Skin epidermis (tissue), 12 donors: ENCODE results near the gene DOK6.

Source experiments
- H3K27ac ChIP-seq, 21 experiments: fragments of 200-600 bp; sonication (generic) in 11 of 21; one replicate each; pipeline ENCODE4 v1.5.0; 2020; ENCODE audit warnings: mild to moderate bottlenecking in 3 of 21, inconsistent platforms in 2 of 21, moderate library complexity in 2 of 21
- H3K4me3 ChIP-seq, 7 experiments: fragments of 200-600 bp; sonication (generic) in 2 of 7; one replicate each; pipeline ENCODE4 v1.5.0; 2020; ENCODE audit warnings: inconsistent platforms in 2 of 7, mild to moderate bottlenecking in 2 of 7, moderate library complexity in 1 of 7

The DOK6 gene

DNA sequence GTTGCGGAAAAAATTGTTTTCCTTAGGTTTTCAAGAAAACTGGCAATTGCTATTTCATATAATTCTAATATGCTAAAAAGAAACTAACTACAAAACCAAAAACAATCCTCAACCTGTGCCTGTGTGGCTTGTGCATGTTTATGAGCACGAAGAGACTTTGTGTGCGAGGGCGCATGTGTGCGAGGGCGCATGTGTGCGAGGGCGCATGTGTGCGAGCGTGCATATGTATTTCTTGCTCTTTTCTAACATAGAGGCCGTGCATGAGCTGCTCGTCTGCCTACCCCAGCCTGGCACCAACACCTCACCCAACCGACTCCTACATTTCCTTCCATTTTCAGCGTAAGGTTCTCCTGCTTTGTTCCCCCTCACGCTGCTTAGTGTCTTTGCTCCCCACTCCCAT is 211.6 kb downstream of the DOK6 start:
- no peak overlapping the region for H3K27ac ChIP-seq
- H3K4me3 ChIP-seq, result no peak overlapping the region

DNA sequence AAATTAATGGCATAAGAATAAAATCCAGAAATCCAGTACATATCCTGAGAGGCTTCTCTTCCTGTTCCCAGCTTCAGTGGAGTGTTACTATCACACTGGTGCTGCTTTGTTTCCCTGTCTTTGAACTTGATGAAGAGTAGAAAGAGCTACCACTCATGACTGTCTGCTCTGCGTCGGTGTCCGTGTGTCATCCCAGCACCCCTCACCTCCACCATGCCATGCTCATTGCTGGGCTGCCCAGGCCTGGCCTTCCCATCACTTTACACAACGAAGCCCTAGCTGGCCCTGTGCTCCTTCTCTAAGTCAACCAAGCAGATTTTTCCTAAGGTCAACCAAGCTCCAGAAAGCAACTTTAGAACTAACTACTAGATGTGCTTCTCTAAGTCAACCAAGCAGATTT is 215.4 kb downstream of the DOK6 start:
- Histone ChIP-seq H3K27ac (no peak overlapping the region), H3K4me3 (no peak overlapping the region)

DNA sequence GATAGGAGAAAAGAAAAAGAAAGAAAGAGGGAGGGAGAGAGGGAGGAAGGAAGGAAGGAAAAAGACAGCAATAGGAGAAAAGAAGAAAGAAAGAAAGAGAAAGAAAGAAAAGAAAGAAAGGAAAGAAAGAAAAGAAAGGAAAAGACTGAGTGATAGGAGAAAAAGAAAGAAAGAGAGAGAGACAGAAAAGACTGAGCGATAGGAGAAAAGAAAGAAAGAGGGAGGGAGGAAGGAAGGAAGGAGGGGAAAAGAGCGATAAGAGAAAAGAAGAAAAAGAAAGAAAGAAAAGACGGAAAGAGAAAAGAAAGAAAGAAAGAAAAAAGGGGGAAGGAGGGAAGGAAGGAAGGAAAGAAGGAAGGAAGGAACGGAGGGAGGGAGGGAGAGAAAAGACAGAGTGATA is 216.7 kb downstream of the DOK6 start:
- Histone ChIP-seq H3K27ac (no peak overlapping the region), H3K4me3 (no peak overlapping the region)

DNA sequence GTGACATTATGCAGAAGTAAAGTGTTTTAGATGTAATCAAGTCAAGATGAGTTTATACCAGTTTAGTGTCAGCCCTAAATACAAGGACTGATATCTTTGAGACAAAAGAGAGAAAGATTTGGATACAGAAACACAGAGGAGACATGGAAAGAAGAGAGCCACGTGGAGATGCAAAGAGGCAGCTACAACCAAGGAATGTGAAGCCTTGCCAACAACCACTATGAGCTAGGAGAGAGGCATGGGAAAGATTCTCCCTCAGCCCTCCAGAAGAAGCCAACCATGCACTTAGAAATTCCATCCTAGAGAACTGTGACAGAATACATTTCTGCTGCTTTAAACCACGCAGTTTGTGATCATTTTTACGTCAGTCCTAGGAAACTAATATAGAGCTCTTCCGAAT is 217.2 kb downstream of the DOK6 start:
- no peak overlapping the region for H3K27ac ChIP-seq
- H3K4me3 ChIP-seq, result no peak overlapping the region

DNA sequence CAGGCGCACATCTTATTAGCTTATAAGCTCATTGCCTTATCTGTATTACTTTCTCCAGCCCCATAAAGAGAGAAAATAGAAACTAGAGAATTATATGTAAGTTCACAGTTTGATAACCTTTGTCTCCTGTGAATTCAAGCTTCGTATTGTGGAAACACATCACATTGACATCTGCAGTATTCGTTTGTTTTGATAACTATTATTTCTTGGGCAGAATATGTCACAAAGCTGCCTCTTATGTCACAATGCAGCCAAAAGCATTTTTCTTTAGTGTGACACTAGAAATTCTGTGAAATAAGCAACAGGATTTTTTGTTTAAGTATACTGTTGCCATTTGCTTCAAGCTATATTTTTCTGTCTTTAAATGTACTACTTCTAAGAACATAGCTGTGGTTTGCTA is 221.5 kb downstream of the DOK6 start:
- Histone ChIP-seq H3K4me3 (no peak overlapping the region), H3K27ac (no peak overlapping the region)

DNA sequence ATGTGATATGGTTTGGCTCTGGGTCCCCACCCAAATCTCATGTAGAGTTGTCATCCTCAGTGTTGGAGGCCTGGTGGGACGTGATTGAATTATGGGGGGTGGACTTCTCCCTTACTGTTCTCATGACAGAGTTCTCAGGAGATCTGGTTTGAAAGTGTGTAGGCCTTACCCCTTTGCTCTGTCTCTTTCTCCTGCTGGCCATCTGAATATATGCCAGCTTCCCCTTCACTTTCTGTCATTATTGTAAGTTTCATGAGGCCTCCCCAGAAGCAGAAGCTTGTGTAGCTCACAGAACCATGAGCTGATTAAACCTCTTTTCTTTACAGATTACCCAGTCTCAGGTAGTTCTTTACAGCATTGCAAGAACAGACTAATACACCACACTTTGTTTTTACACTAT is 222.3 kb downstream of the DOK6 start:
- H3K4me3 ChIP-seq, result no peak overlapping the region
- H3K27ac ChIP-seq, result no peak overlapping the region

DNA sequence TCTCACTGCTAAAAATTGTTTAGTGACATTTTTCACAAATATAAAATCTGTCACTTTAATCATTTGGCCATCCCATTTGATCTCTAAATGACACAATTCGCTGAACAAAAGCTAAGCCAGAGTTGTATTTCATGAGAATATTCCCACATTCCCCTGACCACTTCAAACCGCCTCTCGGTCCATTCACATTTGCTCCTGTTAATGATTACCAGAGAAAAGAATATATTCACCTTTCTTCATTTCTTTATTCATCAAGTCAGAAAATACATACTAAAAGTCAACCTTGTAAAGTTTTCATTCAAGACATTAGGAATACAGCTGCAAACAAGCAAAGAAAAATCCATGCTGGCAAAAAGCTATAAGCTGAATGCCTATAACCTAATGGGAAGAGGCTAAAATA is 225.5 kb downstream of the DOK6 start:
- Histone ChIP-seq H3K27ac (no peak overlapping the region), H3K4me3 (no peak overlapping the region)

DNA sequence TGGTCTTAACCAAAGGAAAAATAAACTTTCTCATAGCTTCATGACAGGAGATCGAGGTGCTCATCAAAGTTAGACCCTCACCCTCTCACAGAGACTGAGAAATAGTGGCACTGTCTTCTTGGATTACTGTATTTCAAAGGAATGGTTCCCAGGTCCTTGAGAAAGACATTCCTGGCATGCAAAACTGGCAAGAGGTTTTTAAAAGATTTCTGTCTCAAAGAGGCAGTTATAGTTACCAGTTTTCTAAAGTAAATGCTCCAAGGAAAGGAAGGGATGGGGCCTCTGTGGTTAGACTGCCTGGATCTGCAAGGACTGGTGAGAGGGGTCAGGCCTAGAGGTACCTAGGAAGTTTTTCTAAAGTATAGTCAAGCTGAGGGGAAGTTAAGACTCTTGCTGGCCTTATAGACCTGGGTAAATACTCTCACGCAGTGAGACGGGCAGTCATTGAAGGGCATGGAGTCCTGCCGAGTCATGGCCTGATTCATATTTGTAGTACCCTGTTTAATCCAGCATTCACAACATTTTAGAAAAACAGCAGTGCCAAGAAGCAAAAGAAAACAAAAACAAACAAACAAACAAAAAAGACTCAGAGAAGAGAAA is 226.1 kb downstream of the DOK6 start:
- no peak overlapping the region for H3K4me3 ChIP-seq
- no peak overlapping the region for H3K27ac ChIP-seq

DNA sequence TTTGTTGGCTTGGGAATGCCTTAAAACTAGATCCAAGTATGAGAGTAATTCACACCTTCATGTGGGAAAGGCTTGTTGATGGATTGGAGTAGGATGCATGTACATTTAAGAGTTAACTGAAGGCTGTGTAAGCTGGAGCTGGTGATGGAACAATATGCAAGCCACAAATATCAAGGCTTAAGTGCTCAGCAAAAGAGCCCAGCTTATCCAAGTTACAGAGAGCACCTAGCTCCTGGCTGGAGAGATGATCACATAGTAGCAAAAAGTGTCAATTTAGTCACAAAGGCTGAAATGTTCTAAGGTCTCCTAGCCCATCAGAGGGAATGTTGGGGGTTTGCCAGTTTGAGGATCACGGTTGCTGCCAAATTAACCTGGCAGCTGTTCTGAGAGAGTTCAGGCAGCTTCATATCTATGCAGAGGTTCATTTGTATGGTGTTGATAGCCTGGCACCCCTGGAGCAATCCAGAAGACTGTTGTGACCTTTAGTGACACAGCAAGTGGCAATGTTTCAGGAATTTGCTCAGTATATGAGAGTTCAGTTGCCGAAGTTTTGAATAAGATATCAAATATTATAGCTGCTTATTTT is 228.2 kb downstream of the DOK6 start:
- no peak overlapping the region for H3K27ac ChIP-seq
- H3K4me3 ChIP-seq, result no peak overlapping the region

DNA sequence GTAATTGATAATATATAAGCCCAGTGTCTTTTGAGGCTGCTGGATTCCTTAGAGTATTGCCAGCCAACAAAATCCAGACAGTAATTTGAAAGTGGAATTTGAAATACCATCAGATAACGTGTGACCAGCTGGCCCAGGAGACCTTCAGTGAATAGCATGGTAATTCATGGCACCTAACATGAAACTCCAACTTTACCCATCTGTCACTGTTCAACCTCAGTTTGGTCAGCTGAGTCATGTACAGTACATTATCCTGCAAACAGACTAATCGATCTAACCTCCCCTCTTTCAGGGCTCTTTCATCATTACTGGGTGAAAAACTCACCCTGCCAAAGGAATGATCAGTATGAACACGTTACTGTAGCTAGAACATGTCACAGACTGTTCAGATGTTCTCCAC is 230.6 kb downstream of the DOK6 start:
- no peak overlapping the region for H3K4me3 ChIP-seq
- H3K27ac ChIP-seq, result no peak overlapping the region

DNA sequence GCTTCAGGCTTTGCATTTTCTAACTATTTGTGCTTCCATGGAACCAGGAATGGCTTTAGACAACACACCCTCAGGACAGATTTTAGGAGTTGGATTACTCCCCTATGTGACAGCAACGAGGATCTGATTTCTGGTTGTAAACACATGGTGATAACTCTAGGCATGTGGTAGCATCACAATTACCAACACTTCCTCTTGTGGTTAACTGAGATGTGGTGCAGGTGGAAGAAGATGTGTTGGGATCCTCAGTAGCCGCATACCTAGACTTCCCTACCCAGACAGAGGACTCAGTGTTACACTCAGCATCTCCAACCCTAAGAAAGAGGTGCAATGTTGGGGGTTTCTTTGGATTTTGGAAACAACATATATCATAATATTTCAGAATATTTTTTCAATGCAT is 234.8 kb downstream of the DOK6 start:
- no peak overlapping the region for H3K4me3 ChIP-seq
- no peak overlapping the region for H3K27ac ChIP-seq

DNA sequence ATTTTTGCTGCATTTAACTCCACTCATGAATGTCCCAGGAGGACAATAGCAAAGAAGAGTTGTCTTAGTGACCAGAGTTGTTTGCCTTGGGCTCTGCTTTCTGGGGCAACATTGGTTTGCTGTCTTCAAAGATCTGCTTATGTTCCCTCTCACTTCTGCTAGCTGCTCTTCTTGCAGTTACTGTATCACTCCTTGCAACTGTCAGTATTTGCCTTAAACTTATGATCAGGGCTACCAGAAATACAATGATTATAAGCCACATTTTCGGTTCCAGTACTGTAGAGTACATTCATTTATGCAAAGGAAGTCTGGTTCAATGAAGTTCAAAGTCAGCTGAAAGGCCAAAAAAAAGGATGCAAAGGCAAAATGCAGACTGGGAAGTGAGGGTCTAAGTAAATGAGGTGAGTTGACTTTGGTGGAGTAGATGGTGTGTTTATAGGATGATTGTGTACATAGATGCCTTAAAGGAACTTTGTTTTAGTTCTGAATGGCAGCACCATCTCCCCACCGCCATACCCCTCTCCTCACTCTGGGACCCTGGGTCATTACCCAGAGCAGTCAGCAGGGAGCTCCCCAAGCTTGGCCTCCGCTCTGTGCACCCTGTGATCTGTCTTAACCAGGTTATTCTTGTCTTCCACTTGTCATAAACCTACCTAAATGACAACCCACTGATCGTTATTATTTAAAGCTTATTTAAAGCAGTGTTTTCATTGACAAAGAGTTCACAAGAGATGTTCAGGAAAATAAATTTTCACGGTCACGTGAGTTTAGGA is 236.0 kb downstream of the DOK6 start:
- Histone ChIP-seq H3K27ac (no peak overlapping the region), H3K4me3 (no peak overlapping the region)

DNA sequence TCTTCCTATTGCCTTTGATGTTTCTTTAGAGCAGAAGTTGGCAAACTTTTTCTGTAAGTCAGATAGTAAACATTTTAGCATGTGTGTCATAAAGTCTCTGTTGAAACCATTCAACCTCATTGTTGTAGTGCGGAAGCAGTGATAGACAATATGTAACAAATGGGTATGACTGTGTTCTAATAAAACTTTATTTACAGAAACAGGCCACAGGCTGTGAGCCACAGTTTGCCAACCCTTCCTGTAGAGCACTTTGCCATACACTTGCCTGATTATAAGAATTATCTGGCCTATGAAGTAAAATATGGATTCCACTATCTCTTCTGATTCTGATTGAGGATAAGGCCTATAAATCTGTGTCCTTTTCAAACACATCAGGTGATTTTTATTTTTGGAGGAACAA is 237.4 kb downstream of the DOK6 start:
- H3K27ac ChIP-seq, result no peak overlapping the region

DNA sequence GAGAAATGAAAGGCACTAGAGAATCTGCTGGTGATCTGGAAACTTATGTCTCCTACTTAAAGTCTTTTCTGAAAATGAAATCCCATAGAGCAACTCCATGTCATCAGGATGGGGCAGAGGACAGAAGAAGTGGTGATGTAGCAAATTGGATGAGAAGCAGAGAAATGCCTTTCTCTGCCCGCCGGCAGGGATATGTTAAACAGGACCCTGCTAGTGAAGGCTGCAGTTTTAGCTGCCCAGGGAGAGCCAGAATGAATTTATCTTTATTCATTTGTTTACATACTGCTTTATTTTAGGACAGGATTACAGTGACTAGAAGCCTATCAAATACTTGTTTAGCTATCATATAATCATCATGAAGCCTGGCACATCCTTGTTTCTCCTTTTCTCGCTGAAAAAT is 247.0 kb downstream of the DOK6 start:
- Histone ChIP-seq H3K4me3 (no peak overlapping the region), H3K27ac (no peak overlapping the region)

More for the DNA sequence above, 237.4 kb downstream of the DOK6 start:
- no peak overlapping the region for H3K4me3 ChIP-seq

DNA sequence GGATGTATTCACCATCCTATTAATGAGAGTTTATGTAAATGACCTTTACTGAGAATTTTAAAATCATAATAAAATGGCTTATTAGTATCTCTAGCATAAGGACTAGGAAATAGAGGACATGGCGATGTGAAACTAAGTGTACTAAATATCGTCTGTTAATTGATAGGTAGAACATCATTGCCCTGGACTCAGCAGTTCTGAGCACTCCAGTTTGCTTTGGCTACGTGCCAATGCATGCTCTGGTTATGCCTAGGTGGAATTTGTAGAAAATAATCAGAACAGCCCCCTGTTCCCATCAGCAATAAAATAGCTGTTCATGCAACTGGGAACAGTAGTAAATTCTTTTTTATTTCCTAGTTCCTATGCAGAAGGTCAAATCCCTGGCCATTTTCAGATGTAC is 247.8 kb downstream of the DOK6 start:
- H3K27ac ChIP-seq, result no peak overlapping the region
- H3K4me3 ChIP-seq, result no peak overlapping the region

DNA sequence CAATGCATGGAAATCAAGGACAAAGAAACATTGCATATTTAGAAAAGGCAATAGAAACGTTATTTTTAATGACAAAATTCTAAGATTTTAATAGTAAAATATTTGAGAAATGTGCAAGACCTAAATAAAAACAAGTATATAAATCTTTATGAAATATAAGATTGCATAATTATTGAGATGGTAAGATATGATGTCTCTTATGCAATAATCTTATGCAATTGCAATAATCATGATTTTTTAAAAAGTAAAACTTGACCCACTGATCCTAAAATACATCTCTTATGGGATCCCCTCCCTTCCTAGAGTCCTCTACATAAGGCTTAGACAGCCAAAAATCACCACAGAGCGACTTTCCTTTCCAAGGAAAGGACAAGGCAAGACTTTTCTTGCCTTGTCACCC is 249.0 kb downstream of the DOK6 start:
- Histone ChIP-seq H3K27ac (no peak overlapping the region), H3K4me3 (no peak overlapping the region)

DNA sequence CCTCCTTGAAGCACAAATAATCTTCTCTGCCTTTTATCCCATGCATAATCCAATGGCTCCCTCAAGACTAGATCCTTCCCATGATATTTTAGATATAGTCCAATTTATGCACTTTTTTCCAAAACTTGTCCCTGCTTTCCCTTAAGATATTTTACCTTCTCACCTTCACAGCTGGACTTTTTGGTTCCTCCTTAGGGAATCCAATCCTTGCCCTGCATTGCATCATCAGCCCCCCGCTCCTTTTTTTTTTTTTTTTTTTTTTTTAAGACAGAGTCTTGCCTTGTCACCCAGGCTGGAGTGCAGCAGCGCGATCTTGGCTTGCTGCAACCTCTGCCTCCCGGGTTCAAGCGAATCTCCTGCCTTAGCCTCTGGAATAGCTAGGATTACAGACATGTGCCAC is 250.6 kb downstream of the DOK6 start:
- no peak overlapping the region for H3K27ac ChIP-seq
- H3K4me3 ChIP-seq, result no peak overlapping the region

DNA sequence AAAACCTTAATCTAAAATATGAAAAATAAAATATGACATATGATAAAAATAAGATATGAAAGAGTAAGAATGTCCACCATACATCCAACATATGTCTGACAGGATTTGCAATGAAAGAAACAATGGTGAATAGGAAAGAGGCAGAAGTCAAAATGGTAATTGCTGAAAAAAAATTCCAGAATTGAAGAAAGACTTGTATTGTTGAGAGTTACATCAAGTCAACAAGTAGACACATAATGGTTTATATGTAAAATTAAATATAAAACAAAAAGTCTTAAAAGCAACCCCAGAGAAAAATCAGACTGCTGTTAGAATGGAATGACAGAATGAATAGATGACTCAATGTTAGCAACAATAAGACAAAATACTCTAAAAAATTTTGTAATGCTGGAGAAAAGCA is 255.1 kb downstream of the DOK6 start:
- Histone ChIP-seq H3K27ac (no peak overlapping the region), H3K4me3 (no peak overlapping the region)

DNA sequence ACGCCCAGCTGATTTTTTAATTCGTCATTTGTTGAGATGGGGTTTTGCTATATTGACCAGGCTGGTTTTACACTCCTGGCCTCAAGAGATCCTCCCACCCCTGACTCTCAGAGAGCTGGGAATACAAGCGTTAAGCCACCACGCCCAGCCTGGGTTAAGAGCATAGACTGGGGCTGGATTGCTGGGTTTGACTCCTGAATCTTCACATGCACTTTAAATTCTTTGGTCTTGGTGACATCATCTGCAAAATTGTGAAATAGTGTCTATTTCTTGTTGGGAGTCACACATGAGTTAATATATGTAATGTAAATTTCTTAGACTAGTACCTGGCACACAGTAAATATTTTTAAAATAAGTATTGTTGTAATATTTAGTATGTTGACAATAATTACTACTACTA is 257.4 kb downstream of the DOK6 start:
- no peak overlapping the region for H3K27ac ChIP-seq
- no peak overlapping the region for H3K4me3 ChIP-seq

DNA sequence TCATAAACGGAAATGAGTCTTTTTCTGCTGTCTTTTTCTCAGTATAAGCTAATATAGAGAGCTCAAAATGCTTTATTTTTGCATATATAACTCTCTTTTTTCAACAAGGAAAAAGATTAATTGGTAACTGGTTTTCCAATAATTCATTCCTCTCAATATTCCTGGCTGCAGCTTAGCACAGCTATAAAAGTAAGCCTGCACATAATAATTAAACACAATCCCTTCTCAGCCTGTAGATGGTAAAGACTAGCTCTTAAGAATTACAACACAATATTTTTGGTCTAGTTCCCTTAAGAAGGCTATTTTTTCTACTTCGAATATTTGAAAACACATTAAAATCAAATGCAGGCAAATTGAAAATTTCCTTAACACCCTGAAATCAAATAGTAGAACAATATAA is 258.0 kb downstream of the DOK6 start:
- Histone ChIP-seq H3K27ac (no peak overlapping the region), H3K4me3 (no peak overlapping the region)

DNA sequence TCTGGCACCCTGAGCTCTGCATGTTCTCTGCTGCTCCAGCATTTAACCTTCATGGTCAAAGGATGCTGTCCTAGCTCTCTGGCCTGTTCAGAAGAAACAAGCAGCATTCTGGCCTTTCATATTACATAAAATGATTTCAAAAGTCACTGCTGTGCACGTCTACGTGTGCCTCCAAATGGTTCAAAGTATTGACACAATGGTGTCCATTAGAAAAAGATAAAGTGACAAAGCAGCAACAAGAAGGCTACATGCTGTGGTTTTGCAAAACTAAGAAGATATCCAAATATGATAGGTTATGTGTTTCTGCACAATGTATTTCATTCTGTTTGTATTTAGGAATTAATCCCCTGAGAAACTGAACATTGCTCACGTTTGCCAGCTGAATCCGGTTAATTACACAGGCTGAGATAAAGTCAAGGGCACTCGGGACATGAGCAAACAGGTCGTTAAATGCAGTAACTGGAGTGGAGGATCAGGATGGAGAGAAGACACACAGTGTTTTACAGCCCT is 258.5 kb downstream of the DOK6 start:
- Histone ChIP-seq H3K4me3 (no peak overlapping the region), H3K27ac (no peak overlapping the region)
